Measurements from ENCODE around the gene MUC6.

GRCh38 chr11:1019321-1019910 is 17.1 kb downstream of the MUC6 start:
- TF ChIP-seq EZH2 (IDR thresholded peaks at IDR 0.05; ENCODE audit: insufficient read depth, poor library complexity, severe bottlenecking) (no peak), EZH2phosphoT487 (IDR thresholded peaks at IDR 0.05; ENCODE audit: insufficient read depth, low read depth) (no peak)

All from GM23248 (cell line).